Measurements from ENCODE around the gene RAB31.

The RAB31 gene

DNA sequence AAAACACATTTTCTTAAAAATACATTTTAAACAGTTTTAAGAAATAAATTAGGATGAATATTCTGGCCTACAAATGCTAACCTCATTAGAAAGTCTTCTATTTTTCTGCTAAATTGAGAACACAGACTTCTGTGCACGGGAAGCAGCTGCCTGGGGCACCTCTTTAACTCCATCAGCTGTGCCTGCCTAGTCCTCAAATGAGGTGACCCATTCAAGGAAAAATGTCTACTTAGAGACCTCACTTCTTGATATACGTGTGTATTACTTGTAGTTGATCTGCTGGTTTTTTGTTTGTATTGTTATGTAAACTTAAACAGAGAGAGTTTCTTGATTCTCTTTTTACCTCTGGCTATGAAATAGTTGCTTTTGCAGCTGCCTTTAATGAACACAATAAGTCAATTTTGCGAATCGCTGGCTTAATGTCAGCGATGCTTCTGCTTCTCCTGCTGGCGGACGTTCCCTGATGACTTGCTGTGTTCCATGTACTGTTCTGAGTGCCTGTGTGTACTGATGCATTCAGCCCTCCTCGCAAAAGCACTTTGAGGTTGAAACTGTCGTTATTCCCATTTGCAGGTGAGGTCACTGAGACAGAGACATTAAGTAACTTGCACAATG, 88.9 kb downstream of the RAB31 start:
- no peak for DNase-seq

DNA sequence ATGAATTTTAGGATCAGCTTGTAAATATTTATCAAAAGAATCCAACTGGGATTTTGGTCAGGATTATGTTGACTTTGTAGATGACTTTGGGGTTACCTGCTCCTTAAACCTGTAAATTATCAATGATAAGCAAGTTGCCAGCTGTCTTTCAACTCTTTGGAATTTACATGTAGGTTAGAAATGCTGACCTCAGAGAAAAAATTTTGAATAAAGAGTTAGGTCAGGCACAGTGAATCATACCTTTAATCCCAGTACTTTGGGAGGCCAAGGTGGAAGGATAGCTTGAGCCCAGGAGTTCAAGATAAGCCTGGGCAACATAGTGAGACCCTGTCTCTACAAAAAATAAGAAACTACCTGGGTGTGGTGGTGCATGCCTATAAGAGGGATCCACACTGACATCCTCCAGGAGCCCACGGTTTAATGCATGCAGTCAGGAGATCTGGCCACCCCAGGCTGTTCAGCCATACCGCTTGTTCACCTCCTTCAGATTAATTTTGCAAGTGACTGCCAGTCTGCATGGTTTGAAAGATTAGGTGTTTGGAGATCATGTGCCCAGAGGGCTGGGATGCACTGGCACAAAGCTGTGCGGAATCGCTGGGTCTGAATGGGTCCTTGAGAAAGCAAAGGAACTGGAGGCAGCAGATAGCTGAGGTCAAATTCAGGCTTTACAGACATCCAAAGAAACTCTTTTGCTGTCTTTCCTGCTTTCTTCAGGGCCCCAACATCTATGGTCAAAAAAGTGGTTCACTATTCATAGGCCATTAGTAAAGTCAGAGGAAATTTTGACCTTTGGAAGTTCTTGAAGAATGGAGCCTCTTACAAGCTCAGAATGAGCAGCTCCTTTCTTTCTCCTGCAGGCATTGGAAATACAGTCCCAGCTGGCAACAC, 94.3 kb downstream of the RAB31 start:
- no peak for DNase-seq

- DNase-seq = no peak
Measured at GRCh38 chr18:9803063-9803697, 95.1 kb downstream of the RAB31 start.

GRCh38 chr18:9803698-9804516, 95.8 kb downstream of the RAB31 start:
- DNase-seq = no peak

- DNase-seq = no peak
Measured at GRCh38 chr18:9804517-9805104, 96.5 kb downstream of the RAB31 start.

GRCh38 chr18:9806905-9807304, 98.8 kb downstream of the RAB31 start:
- no peak for DNase-seq

GRCh38 chr18:9808295-9809241, 100.5 kb downstream of the RAB31 start:
- no peak for DNase-seq

DNA sequence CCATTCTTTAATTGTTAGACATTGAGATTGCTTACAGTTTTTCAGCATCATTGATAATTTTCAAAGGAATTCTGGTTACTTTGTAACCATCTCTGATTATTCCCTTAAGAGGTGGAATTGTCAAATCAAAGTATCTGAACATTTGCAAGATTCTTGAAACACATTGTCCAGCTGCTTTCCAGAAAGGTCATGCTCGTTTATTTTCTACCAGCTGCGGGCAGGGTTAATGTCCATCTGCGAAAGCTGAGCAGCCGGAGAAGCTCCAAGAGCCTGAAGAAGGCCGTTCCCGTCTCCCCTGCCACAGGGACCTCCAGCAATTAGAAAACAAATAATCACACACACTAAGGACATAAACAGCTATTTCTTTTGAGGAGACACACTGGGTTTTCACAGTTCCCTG, 101.6 kb downstream of the RAB31 start:
- no peak for DNase-seq

DNA sequence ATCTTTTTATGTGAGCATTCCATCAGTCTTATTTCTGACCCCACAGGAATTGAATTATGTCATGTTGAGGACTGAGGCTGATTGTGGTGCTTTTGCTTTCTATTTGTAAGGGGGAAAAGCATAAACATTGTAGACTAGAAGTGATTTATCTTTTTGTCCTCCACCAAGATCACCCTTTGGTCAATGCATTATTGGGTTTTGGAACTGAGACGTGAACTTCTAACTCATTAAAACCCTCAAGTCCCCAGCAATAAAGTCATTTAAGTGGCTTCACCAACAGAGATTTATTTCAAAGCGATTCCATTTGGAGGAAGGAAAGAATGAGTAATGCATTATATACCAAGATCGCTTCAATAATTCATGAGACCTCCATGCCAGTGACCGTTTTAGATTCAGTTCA, 102.2 kb downstream of the RAB31 start:
- no peak for DNase-seq

DNA sequence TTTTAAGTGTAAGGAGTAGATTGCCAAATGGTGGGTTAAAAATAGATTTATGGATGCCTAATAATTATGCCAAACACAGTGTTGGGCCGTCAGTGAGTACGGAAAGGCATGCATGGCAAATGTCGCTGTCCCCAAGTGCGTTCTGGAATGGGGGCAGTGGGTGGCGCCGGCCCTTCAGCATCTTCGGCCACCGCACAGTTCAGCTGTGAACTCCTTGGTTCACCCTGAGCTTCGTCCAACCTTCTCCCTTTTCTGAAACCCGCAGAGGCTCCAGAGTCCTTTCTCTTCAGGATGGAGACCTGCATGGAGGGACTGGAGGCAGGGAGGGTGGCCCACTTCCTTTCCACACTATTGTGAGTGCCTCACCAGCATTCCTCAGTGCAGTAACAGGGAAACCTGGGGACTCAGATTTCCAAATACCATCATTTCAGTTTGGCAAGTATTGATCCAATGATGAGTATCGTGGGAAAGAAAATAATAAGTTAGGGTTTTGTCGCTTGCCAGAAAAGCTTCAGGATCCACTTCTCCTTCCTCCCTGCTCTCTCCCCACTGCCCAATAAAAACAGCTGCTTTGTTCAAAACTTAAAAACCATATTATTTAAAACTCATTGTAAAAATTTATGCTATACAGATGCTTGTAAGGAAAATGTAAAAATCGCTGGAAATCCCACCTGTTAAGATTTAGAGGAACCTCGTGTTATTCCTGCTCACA, 103.0 kb downstream of the RAB31 start:
- no peak for DNase-seq

- DNase-seq = no peak
Measured at GRCh38 chr18:9811978-9812377, 103.9 kb downstream of the RAB31 start.

GRCh38 chr18:9814431-9814830, 106.3 kb downstream of the RAB31 start:
- no peak for DNase-seq

DNA sequence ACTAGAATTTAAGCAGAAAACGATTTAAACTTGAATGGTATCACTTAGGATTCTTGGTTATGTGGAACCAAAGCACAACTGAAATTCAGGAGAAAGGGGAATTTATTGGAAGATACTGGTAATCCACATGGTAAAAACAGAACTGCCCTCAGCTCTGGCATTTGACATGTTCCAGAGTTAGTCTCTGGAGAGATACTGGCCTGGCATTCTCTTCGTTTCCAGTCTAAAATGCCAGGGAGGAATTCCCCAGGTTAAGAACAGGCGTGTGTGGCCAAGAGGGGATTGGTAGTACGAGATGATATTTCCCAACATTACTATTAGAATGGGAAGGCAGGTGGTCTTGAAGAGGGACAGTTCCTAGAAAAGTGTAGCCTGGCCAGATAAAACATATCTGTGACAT, 109.2 kb downstream of the RAB31 start:
- no peak for DNase-seq

DNA sequence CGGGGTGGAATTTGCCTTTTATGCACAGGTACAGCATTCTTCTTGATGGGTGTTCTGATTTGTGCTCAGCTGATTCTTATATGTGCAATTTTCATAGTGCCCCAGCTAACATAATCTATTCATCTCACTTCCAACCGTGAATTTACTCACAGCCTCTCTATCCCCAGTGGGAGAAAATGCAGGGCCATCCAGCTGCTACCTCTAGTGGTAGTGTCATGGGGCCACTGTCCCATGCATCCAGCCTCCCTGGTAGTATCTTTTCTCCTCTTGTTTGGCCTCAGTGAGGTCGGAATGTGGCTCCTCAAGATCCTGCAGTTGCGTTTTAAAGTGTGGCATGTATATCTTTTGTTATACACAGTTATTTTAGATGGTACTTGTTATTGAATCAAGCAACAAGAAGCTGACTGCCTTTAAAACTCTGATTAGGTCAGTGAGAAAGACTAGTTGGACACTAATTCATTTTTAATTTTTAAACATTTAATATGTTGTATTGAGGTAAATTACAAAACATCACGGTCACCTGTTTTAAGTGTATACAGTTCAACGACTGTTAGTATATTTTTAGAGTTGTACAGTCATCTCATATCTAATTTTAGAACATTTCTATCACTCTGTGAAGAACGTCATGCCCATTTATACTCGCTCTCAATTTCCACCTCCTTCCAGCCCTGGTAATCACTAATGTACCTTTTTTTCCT, 109.8 kb downstream of the RAB31 start:
- no peak for DNase-seq

GRCh38 chr18:9818423-9818734, 110.3 kb downstream of the RAB31 start:
- DNase-seq = no peak

GRCh38 chr18:9820127-9820526, 112.0 kb downstream of the RAB31 start:
- DNase-seq = no peak

DNA sequence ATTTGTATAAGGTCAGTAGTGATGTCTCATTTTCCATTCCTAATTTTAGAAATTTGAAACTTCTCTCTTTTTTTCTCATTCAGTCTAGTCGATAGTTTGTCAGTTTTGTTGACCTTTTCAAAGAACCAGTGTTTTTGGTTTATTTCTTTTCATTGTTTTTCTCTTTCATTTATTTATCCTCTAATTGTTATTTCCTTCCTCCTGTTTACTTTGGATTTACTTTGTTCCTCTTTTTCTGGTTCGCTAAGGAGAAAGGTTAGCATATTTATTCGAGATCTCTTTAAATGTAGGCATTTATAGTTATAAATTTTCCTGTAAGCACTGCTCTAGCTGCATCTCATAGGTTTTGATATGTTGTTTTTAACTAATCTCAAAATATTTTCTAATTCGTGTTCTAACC, 112.6 kb downstream of the RAB31 start:
- no peak for DNase-seq

DNA sequence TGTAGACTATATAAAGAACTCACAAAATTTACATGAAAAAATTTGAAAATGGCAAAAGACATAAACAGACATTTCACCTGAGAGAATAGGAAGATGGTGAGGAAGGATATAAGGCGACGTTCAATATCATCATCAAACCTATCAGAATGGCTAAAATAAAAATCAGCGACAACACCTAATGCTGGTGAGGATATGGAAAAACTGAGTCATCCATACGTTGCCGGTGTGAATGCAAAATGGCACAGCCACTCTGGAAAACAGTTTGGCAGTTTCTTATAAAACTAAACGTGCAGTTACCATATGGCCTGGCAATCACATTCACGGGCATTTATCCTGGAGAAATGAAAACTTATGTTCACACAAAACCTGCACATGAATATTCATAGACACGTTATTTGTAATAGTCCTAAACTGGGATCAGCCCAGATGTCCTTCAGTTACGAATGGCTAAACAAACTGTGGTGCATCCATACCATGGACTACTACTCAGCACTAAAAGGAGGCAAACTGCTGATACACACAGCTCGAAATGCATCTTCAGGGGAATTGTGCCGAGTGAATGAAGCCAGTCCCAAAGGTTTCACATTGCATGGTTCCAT, 114.6 kb downstream of the RAB31 start:
- DNase-seq = no peak

DNA sequence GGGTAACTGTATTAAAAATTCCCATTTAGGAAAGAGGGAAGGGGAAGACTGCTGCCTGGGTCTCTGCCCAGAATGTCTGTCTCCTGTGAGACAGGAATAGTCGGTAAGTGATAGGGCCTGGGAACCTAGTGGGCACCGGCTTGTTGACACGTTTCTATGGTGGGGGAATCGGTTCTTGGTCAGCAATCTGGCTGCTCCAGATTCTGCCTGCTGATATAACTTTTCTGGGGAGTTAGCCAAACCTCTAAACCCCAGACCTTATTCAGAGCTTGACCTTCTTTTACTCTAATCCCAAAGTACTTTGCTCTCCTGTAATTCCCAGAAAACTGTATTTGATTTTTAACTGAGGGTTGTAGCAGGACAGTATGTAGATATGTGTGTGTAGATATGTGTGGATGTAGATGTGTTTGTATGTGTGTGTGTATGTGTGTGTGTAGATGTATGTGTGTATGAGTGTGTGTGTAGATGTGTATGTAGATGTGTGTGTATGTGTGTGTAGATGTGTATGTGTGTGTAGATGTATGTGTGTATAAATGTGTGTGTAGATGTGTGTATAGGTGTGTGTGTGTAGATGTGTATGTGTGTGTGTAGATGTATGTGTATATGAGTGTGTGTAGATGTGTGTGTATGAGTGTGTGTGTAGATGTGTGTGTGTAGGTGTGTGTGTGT, 115.8 kb downstream of the RAB31 start:
- no peak for DNase-seq

- DNase-seq = no peak
Measured at GRCh38 chr18:9824474-9824832, 116.4 kb downstream of the RAB31 start.

Measured in Kasumi-1 (cell line).